Measurements from ENCODE around the gene STT3A.

GRCh38 chr11:125592305-125593113, at the start of gene STT3A:
- TF ChIP-seq CTCF (IDR thresholded peaks at IDR 0.05; ENCODE audit: extremely low read depth in 1 of 2, insufficient read depth in 1 of 2, low read depth in 1 of 2, low read length in 2 of 2) = no peak
- TF ChIP-seq FOS (IDR thresholded peaks at IDR 0.05; ENCODE audit: borderline replicate concordance, insufficient read depth, low read length) = peak; percentile 16
- peak; percentile 60 for TF ChIP-seq MYC (IDR thresholded peaks at IDR 0.05; ENCODE audit: low read depth, low read length)
- TF ChIP-seq GATA2 (IDR thresholded peaks at IDR 0.05; ENCODE audit: insufficient read depth, insufficient read length, low read depth, low read length) = no peak
- peak; percentile 92 for TF ChIP-seq POLR2A (IDR thresholded peaks at IDR 0.05; ENCODE audit: low read depth, low read length)
- peak; percentile 88 for TF ChIP-seq MAX (IDR thresholded peaks at IDR 0.05; ENCODE audit: insufficient read depth, insufficient read length)
- no peak for TF ChIP-seq EZH2 (IDR thresholded peaks at IDR 0.05; ENCODE audit: borderline replicate concordance, low read depth, low read length, severe bottlenecking)
- TF ChIP-seq JUN (IDR thresholded peaks at IDR 0.05; ENCODE audit: borderline replicate concordance, insufficient read depth, insufficient read length, low read depth) = no peak
- TF ChIP-seq POLR2AphosphoS5 (IDR thresholded peaks at IDR 0.05; ENCODE audit: insufficient read depth, low read depth, low read length) = peak; percentile 89

Data from endothelial cell of umbilical vein (primary cell).